RWPE2 (cell line): ENCODE measurements around the gene GIMAP6.
"Not testable (repeated sequence)": the region's sequence is repeated elsewhere in the genome, so short reads cannot be mapped to it uniquely, and the experiment has no call there.

ENCODE experiments used
- ATAC-seq: fragments of 200-7000 bp; cut with Tn5 transposase; 3 replicates; pipeline ENCODE4 v1.9.1; 2021; ENCODE audit warnings: low read depth
- DNase-seq: peaks from one replicate; pipeline ENCODE4 v3.0.0-alpha.2; 2020; ENCODE audit warnings: low spot score
- H3K27ac ChIP-seq: fragments of 450-650 bp; 2 replicates; pipeline ENCODE4 v1.5.1; 2017; ENCODE audit warnings: mild to moderate bottlenecking; ENCODE audit not compliant: poor library complexity, severe bottlenecking
- H3K27me3 ChIP-seq: fragments of 250-450 bp; sonication (Bioruptor Pico); 2 replicates; pipeline ENCODE4 v1.5.1; 2021; ENCODE audit warnings: mild to moderate bottlenecking, moderate library complexity; ENCODE audit not compliant: insufficient read depth, poor library complexity, severe bottlenecking
- H3K36me3 ChIP-seq: fragments of 250-450 bp; sonication (Bioruptor Pico); 2 replicates; pipeline ENCODE4 v1.5.1; 2020; ENCODE audit warnings: low read depth, mild to moderate bottlenecking, moderate library complexity
- H3K4me1 ChIP-seq: fragments of 250-450 bp; sonication (Bioruptor Pico); 2 replicates; pipeline ENCODE4 v1.5.1; 2021; ENCODE audit warnings: mild to moderate bottlenecking, moderate library complexity; ENCODE audit not compliant: insufficient read depth, poor library complexity, severe bottlenecking
- H3K4me3 ChIP-seq: fragments of 250-450 bp; sonication (Bioruptor Pico); 2 replicates; pipeline ENCODE4 v1.5.1; 2021; ENCODE audit warnings: mild to moderate bottlenecking, moderate library complexity; ENCODE audit not compliant: severe bottlenecking
- H3K9me3 ChIP-seq: fragments of 250-450 bp; sonication (Bioruptor Pico); 2 replicates; pipeline ENCODE4 v1.5.1; 2021; ENCODE audit warnings: mild to moderate bottlenecking, moderate library complexity; ENCODE audit not compliant: severe bottlenecking
- TF ChIP-seq, protein P1 (sequence below): fragments of 450-650 bp; IDR thresholded peaks from one replicate; pipeline ENCODE4 v1.5.1; 2017; ENCODE audit warnings: mild to moderate bottlenecking, moderate library complexity; ENCODE audit not compliant: poor library complexity, severe bottlenecking

GIMAP6 gene

GRCh38 chr7:150580638-150581394 is 51.4 kb downstream of the GIMAP6 start:
- H3K27ac ChIP-seq: no peak overlapping the region
- H3K36me3 ChIP-seq: no peaks in the 10 kb centered on the region
- H3K4me3 ChIP-seq: no peak overlapping the region
- H3K4me1 ChIP-seq: no peaks in the 10 kb centered on the region
- TF ChIP-seq, protein P1, sequence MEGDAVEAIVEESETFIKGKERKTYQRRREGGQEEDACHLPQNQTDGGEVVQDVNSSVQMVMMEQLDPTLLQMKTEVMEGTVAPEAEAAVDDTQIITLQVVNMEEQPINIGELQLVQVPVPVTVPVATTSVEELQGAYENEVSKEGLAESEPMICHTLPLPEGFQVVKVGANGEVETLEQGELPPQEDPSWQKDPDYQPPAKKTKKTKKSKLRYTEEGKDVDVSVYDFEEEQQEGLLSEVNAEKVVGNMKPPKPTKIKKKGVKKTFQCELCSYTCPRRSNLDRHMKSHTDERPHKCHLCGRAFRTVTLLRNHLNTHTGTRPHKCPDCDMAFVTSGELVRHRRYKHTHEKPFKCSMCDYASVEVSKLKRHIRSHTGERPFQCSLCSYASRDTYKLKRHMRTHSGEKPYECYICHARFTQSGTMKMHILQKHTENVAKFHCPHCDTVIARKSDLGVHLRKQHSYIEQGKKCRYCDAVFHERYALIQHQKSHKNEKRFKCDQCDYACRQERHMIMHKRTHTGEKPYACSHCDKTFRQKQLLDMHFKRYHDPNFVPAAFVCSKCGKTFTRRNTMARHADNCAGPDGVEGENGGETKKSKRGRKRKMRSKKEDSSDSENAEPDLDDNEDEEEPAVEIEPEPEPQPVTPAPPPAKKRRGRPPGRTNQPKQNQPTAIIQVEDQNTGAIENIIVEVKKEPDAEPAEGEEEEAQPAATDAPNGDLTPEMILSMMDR: no peak
- ATAC-seq (no peak), DNase-seq (no peak)
- H3K27me3 ChIP-seq: no peaks in the 10 kb centered on the region
- H3K9me3 ChIP-seq: no peaks in the 10 kb centered on the region

DNA sequence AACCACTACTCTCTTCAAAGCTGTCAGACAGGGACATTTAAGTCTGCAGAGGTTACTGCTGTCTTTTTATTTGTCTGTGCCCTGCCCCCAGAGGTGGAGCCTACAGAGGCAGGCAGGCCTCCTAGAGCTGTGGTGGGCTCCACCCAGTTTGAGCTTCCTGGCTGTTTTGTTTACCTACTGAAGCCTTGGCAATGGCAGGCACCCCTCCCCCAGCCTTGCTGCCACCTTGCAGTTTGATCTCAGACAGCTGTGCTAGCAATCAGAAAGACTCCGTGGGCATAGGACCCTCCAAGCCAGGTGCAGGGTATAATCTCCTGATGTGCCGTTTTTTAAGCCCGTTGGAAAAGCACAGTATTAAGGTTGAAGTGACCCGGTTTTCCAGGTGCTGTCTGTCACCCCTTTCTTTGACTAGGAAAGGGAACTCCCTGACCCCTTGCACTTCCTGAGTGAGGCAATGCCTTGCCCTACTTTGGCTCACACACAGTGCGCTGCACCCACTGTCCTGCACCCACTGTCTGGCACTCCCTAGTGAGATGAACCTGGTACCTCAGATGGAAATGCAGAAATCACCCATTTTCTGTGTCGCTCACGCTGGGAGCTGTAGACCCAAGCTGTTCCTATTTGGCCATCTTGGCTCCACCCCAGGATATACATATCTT is 52.1 kb downstream of the GIMAP6 start:
- not testable (repeated sequence) for H3K27ac ChIP-seq, ATAC-seq, H3K4me1 ChIP-seq, H3K4me3 ChIP-seq, H3K9me3 ChIP-seq, H3K36me3 ChIP-seq, DNase-seq, H3K27me3 ChIP-seq
